ENCODE results near the gene SLC35F4. TPM values are rescaled to one million over a fixed set of nuclear protein-coding genes. Genes with fewer than 3 reads are reported as not detected.

The SLC35F4 gene
- total and polyA plus RNA-seq, 2 of the 8 experiments (the other 6 are each of a cell fraction or from before 2014, with no cell fraction given), result not detected

DNA sequence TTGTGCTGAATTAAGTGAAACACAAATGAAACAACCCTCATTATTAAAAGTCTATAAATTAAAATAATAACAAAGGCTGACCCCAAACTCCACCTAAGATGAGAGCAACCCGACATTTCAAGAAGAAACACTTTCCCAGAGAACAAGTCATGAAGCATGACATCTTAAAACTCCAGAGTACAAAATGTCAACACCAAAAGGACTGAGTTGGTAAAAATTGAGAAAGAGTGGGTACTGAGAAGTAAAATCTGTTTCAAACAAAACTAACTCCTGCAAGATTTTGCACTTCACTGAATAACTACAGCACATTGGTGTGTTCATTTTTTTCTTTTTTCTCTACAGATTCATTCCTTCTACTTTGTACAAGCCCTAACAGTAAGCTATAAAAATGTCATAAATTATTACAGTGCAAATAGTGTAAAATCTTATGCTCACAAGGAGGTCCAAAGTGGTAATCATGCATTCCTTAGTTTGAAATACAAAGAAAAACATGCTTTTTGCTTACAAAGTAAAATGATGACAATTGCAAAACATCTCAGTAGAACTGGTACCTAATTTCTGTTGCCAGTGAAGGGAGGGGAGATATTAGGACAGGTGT, 31.8 kb downstream of the SLC35F4 start:
- H3K4me3 ChIP-seq (ENCODE audit: extremely low read depth in 1 of 4, insufficient read depth in 2 of 4, low read depth in 3 of 4, low read length in 4 of 4), result no peak overlapping the region
- FAIRE-seq (no peak), DNase-seq (ENCODE audit: low read depth in 1 of 2, low spot score in 2 of 2) (no peak)
- no peaks in the 10 kb centered on the region for H3K79me2 ChIP-seq (ENCODE audit: control insufficient read depth in 1 of 2, insufficient read depth in 2 of 2, low read length in 2 of 2)
- ChIA-PET POLR2A (ENCODE audit: partially characterized antibody) (no interaction called here), CTCF (ENCODE audit: partially characterized antibody) (interaction anchor here (1.0 to 1.3 kb wide), 3 partner anchors 12 to 238 kb away, joined by 3 to 4 read pairs (median 3); partner anchors contain the start of gene SLC35F4)
- no peak overlapping the region for H3K56ac ChIP-seq (replicated peaks; ENCODE audit: insufficient read length, low read depth, low read length)
- no peaks in the 10 kb centered on the region for H3K36me3 ChIP-seq (ENCODE audit: control insufficient read depth in 2 of 4, insufficient read depth in 4 of 4, low read length in 3 of 4)
- H2AK5ac ChIP-seq (ENCODE audit: low read depth, low read length), result no peak overlapping the region
- H2BK20ac ChIP-seq (ENCODE audit: low read length), result no peak overlapping the region
- no peaks in the 10 kb centered on the region for H3K9me3 ChIP-seq (ENCODE audit: insufficient read depth in 2 of 2, low read depth in 1 of 2, low read length in 1 of 2)
- H3K18ac ChIP-seq (ENCODE audit: extremely low read depth, low read length), result no peak overlapping the region
- H3K9ac ChIP-seq (replicated peaks in 1 of 4; ENCODE audit: extremely low read depth in 1 of 4, low read depth in 3 of 4, low read length in 3 of 4), result no peak overlapping the region
- H2BK12ac ChIP-seq (ENCODE audit: low read depth, low read length), result no peak overlapping the region
- H3K4ac ChIP-seq (replicated peaks; ENCODE audit: insufficient read length, low read depth, low read length), result no peak overlapping the region
- H4K91ac ChIP-seq (replicated peaks; ENCODE audit: insufficient read length, low read length), result no peak overlapping the region
- H4K5ac ChIP-seq (ENCODE audit: insufficient read length, low read depth, low read length), result no peak overlapping the region
- H2BK15ac ChIP-seq (ENCODE audit: low read length), result no peak overlapping the region
- no peak overlapping the region for H2BK5ac ChIP-seq (ENCODE audit: low read depth, low read length)
- H3K27ac ChIP-seq (ENCODE audit: low read depth, low read length), result no peak overlapping the region
- 41% methylated on average over 1 of the region's 1 CpG; no CpG with 5 or more reads in 1 of the 2 experiments for WGBS, 2 experiments (ENCODE audit: extremely low coverage in 1 of 2, insufficient coverage in 1 of 2, insufficient read length in 1 of 2, insufficient replicate concordance in 2 of 2, low coverage in 1 of 2, low lambda C conversion rate in 2 of 2, missing lambda C conversion rate in 1 of 2)
- no peak overlapping the region for H2AFZ ChIP-seq (ENCODE audit: low read length)
- H3K79me1 ChIP-seq (ENCODE audit: low read depth, low read length), result no peaks in the 10 kb centered on the region
- H3K4me2 ChIP-seq (ENCODE audit: insufficient read depth in 1 of 2, low read depth in 2 of 2, low read length in 2 of 2), result no peak overlapping the region
- no peak overlapping the region for H3K23ac ChIP-seq (ENCODE audit: insufficient read length)
- no peaks in the 10 kb centered on the region for H3K23me2 ChIP-seq (ENCODE audit: low read depth, low read length)
- peaks cover 0 to 5% (median 0%) of the 10 kb centered on the region in 4 experiments; a peak in 1 of 7 replicates for H3K4me1 ChIP-seq (replicated peaks in 1 of 4; ENCODE audit: control insufficient read depth in 3 of 4, insufficient read depth in 4 of 4, low read length in 3 of 4)
- H4K8ac ChIP-seq (ENCODE audit: extremely low read depth, insufficient read depth, low read length), result no peak overlapping the region
- no peak overlapping the region for H2BK120ac ChIP-seq (replicated peaks; ENCODE audit: low read depth, low read length)
- no peak overlapping the region for H3K14ac ChIP-seq (ENCODE audit: insufficient read length)
- no peak for TF ChIP-seq YY1 (IDR thresholded peaks at IDR 0.05; ENCODE audit: low read depth, low read length)
- no peak for TF ChIP-seq MAFK (IDR thresholded peaks at IDR 0.05; ENCODE audit: low read depth, low read length)
- TF ChIP-seq SUZ12 (IDR thresholded peaks at IDR 0.05; ENCODE audit: low read length), result no peak
- no peak for TF ChIP-seq RAD21 (IDR thresholded peaks at IDR 0.05 in 1 of 2, conservative IDR thresholded peaks at IDR 0.05 in 1 of 2; ENCODE audit: low read depth in 2 of 2, low read length in 2 of 2)
- no peak for TF ChIP-seq CREB1 (IDR thresholded peaks at IDR 0.05)
- TF ChIP-seq BACH1 (IDR thresholded peaks at IDR 0.05; ENCODE audit: low read length), result no peak
- TF ChIP-seq CTBP2 (IDR thresholded peaks at IDR 0.05; ENCODE audit: borderline replicate concordance, insufficient read depth, insufficient read length, low read length), result no peak
- no peak for TF ChIP-seq TBP (IDR thresholded peaks at IDR 0.05; ENCODE audit: low read depth, low read length)
- no peaks in the 10 kb centered on the region for H3K27me3 ChIP-seq (replicated peaks in 1 of 4; ENCODE audit: control insufficient read depth in 3 of 4, extremely low read depth in 1 of 4, insufficient read depth in 3 of 4, low read length in 3 of 4)
- no peaks in the 10 kb centered on the region for H4K20me1 ChIP-seq (replicated peaks in 1 of 2; ENCODE audit: control insufficient read depth in 1 of 2, insufficient read depth in 2 of 2, low read length in 2 of 2)
